Tibial nerve (tissue), 4 donors: ENCODE results near the gene KIF18A. TPM values are rescaled to one million over a fixed set of nuclear protein-coding genes. Genes with fewer than 3 reads are reported as not detected.

Source experiments
- DNase-seq, 2 donors: peaks; one replicate each; pipeline ENCODE4 v3.0.0-alpha.2; 2019; ENCODE audit warnings: low spot score in 2 of 2
- H3K27ac ChIP-seq, 4 donors: fragments of 200-600 bp; sonication (generic) in 3 of 4; one replicate each; pipeline ENCODE4 v1.5.1; 2017 to 2019; ENCODE audit warnings: mild to moderate bottlenecking in 1 of 4
- H3K27me3 ChIP-seq, 2 donors: fragments of 200-600 bp; sonication (generic) in 1 of 2; one replicate each; pipeline versions ENCODE4 v1.5.1 to v1.6.0; 2017 to 2019
- H3K36me3 ChIP-seq, 3 donors: fragments of 200-600 bp; sonication (generic); one replicate each; pipeline ENCODE4 v1.5.1; 2018 to 2019
- H3K4me1 ChIP-seq, 4 donors: fragments of 200-600 bp; sonication (generic) in 3 of 4; one replicate each; pipeline ENCODE4 v1.5.1; 2017 to 2019
- H3K4me3 ChIP-seq, 4 donors: fragments of 200-600 bp; sonication (generic) in 3 of 4; one replicate each; pipeline ENCODE4 v1.5.1; 2017 to 2019; ENCODE audit warnings: mild to moderate bottlenecking in 1 of 4, moderate library complexity in 1 of 4
- H3K9me3 ChIP-seq, 4 donors: fragments of 200-600 bp; sonication (generic) in 3 of 4; one replicate each; pipeline ENCODE4 v1.5.1; 2017 to 2019
- CTCF ChIP-seq, 5 experiments: fragments of 200-600 bp in 3 of 5; fragments of 450-650 bp in 2 of 5; sonication (generic) in 3 of 5; IDR thresholded peaks; one replicate each; pipeline ENCODE4 v1.5.1; 2016 to 2019; ENCODE audit warnings: antibody characterized with exemption in 5 of 5, mild to moderate bottlenecking in 3 of 5, moderate library complexity in 2 of 5
- EP300 ChIP-seq, 2 donors: sonication (generic); formaldehyde crosslinking; IDR thresholded peaks; one replicate each; pipeline ENCODE4 v1.6.1; 2017; ENCODE audit warnings: antibody characterized with exemption in 2 of 2, mild to moderate bottlenecking in 1 of 2
- POLR2A ChIP-seq, 2 donors: fragments of 450-650 bp; IDR thresholded peaks; one replicate each; pipeline ENCODE4 v1.6.1; 2017; ENCODE audit warnings: antibody characterized with exemption in 2 of 2, mild to moderate bottlenecking in 2 of 2, moderate library complexity in 2 of 2
- WGBS, 2 donors: methylation state at CpG; one replicate each; pipeline ENCODE4 v1.1.5; 2018; 5-methylcytosine and 5-hydroxymethylcytosine counted together
- total RNA-seq, 4 donors: library from RNA; depleted of rRNA; stranded (reverse); fragments of >200 nt; gene quantifications; one replicate each; pipeline ENCODE4 v1.1.0, GENCODE V29; 2016

KIF18A gene
- total RNA-seq, 4 donors from 2014 or later = 0.22 to 0.63 (median 0.60) TPM; not detected in 1

- TF ChIP-seq EP300 (IDR thresholded peaks at IDR 0.05) = no peak
- no peak for TF ChIP-seq CTCF (IDR thresholded peaks at IDR 0.05)
- TF ChIP-seq POLR2A (IDR thresholded peaks at IDR 0.05) = no peak
- H3K9me3 ChIP-seq = peaks cover 0 to 26% (median 0%) of the 10 kb centered on the region in 4 donors
- no peaks in the 10 kb centered on the region for H3K36me3 ChIP-seq
- 84 to 86% methylated on average over 2 of the region's 2 CpGs for WGBS, 2 donors
- H3K4me1 ChIP-seq = no peaks in the 10 kb centered on the region
- H3K27ac ChIP-seq = no peak overlapping the region
- no peak overlapping the region for H3K4me3 ChIP-seq
- no peaks in the 10 kb centered on the region for H3K27me3 ChIP-seq
- DNase-seq = no peak
Measured at GRCh38 chr11:27997344-27997743, 110.6 kb downstream of the KIF18A start.

- DNase-seq = no peak
- Histone ChIP-seq H3K9me3 (peaks cover 0 to 13% (median 0%) of the 10 kb centered on the region in 4 donors), H3K36me3 (no peaks in the 10 kb centered on the region), H3K4me3 (no peak overlapping the region), H3K27ac (no peak overlapping the region), H3K4me1 (no peaks in the 10 kb centered on the region), H3K27me3 (no peaks in the 10 kb centered on the region)
- WGBS, 2 donors = 68 to 77% methylated on average over 2 of the region's 2 CpGs
- TF ChIP-seq EP300 (IDR thresholded peaks at IDR 0.05) (no peak), POLR2A (IDR thresholded peaks at IDR 0.05) (no peak), CTCF (IDR thresholded peaks at IDR 0.05) (no peak)
Measured at GRCh38 chr11:27996066-27996465, 111.9 kb downstream of the KIF18A start.

GRCh38 chr11:27995083-27995482, 112.9 kb downstream of the KIF18A start:
- H3K4me1 ChIP-seq = no peaks in the 10 kb centered on the region

GRCh38 chr11:27991736-27992135, 116.2 kb downstream of the KIF18A start:
- WGBS, 2 donors = 50 to 67% methylated on average over 1 of the region's 1 CpG

More at GRCh38 chr11:27995083-27995482, 112.9 kb downstream of the KIF18A start:
- no peaks in the 10 kb centered on the region for H3K27me3 ChIP-seq
- TF ChIP-seq CTCF (IDR thresholded peaks at IDR 0.05) (no peak), POLR2A (IDR thresholded peaks at IDR 0.05) (no peak), EP300 (IDR thresholded peaks at IDR 0.05) (no peak)
- H3K9me3 ChIP-seq = peaks cover 0 to 6% (median 0%) of the 10 kb centered on the region in 4 donors
- H3K36me3 ChIP-seq = no peaks in the 10 kb centered on the region
- DNase-seq = no peak
- H3K4me3 ChIP-seq = no peak overlapping the region
- WGBS, 2 donors = 89 to 93% methylated on average over 3 of the region's 3 CpGs
- H3K27ac ChIP-seq = no peak overlapping the region

GRCh38 chr11:27977527-27977926, 130.4 kb downstream of the KIF18A start:
- Histone ChIP-seq H3K4me1 (no peaks in the 10 kb centered on the region), H3K27me3 (no peaks in the 10 kb centered on the region), H3K4me3 (no peak overlapping the region), H3K36me3 (no peaks in the 10 kb centered on the region), H3K27ac (no peak overlapping the region), H3K9me3 (no peaks in the 10 kb centered on the region)
- DNase-seq = no peak
- 92 to 98% methylated on average over 2 of the region's 2 CpGs for WGBS, 2 donors
- TF ChIP-seq CTCF (IDR thresholded peaks at IDR 0.05) (no peak), POLR2A (IDR thresholded peaks at IDR 0.05) (no peak), EP300 (IDR thresholded peaks at IDR 0.05) (no peak)

More at GRCh38 chr11:27991736-27992135, 116.2 kb downstream of the KIF18A start:
- TF ChIP-seq CTCF (IDR thresholded peaks at IDR 0.05) (no peak), POLR2A (IDR thresholded peaks at IDR 0.05) (no peak), EP300 (IDR thresholded peaks at IDR 0.05) (no peak)
- no peaks in the 10 kb centered on the region for H3K27me3 ChIP-seq
- H3K9me3 ChIP-seq = no peaks in the 10 kb centered on the region
- no peak overlapping the region for H3K27ac ChIP-seq
- H3K4me1 ChIP-seq = no peaks in the 10 kb centered on the region
- no peak overlapping the region for H3K4me3 ChIP-seq
- DNase-seq = no peak
- H3K36me3 ChIP-seq = no peaks in the 10 kb centered on the region
